GM23338 (cell line): ENCODE results near the gene PDE4D. TPM values are rescaled to one million over a fixed set of nuclear protein-coding genes. Genes with fewer than 3 reads are reported as not detected.

Experiments used
- ATAC-seq: fragments of 200-7000 bp; cut with Tn5 transposase; 3 replicates; pipeline ENCODE4 v1.9.1; 2020
- DNase-seq: peaks from one replicate; pipeline ENCODE4 v3.0.0-alpha.2; 2015; ENCODE audit warnings: low spot score
- H2AFZ ChIP-seq: fragments of 200-600 bp; sonication (generic); 2 replicates; pipeline ENCODE4 v1.8.0; 2016; ENCODE audit warnings: antibody characterized with exemption, mild to moderate bottlenecking, moderate library complexity
- H3F3A ChIP-seq: fragments of 200-600 bp; sonication (generic); replicated peaks from 2 replicates; pipeline ENCODE4 v1.8.0; 2017; ENCODE audit warnings: antibody characterized with exemption, mixed run types, low read depth
- H3K27ac ChIP-seq: fragments of 200-600 bp; sonication (generic); 2 replicates; pipeline ENCODE4 v1.6.1; 2016; ENCODE audit warnings: low read depth
- H3K27me3 ChIP-seq: fragments of 200-600 bp; sonication (generic); 2 replicates; pipeline ENCODE4 v1.8.0; 2016; ENCODE audit warnings: mild to moderate bottlenecking, mixed run types, moderate library complexity; ENCODE audit not compliant: insufficient read depth
- H3K36me3 ChIP-seq: fragments of 200-600 bp; sonication (generic); 2 replicates; pipeline ENCODE4 v1.8.0; 2016; ENCODE audit warnings: mild to moderate bottlenecking; ENCODE audit not compliant: insufficient read depth
- H3K4me1 ChIP-seq: fragments of 200-600 bp; sonication (generic); 2 replicates; pipeline ENCODE4 v1.8.0; 2016; ENCODE audit warnings: mild to moderate bottlenecking, moderate library complexity; ENCODE audit not compliant: insufficient read depth
- H3K4me2 ChIP-seq: fragments of 200-600 bp; sonication (generic); 2 replicates; pipeline ENCODE4 v1.7.1; 2017; ENCODE audit warnings: mixed run types
- H3K4me3 ChIP-seq: fragments of 200-600 bp; sonication (generic); 2 replicates; pipeline ENCODE4 v1.6.1; 2016; ENCODE audit warnings: mixed run types
- H3K79me2 ChIP-seq: fragments of 200-600 bp; sonication (generic); replicated peaks from 2 replicates; pipeline ENCODE4 v1.8.0; 2017; ENCODE audit warnings: mild to moderate bottlenecking; ENCODE audit not compliant: insufficient read depth
- H3K9me2 ChIP-seq: fragments of 200-600 bp; sonication (generic); 2 replicates; pipeline ENCODE4 v1.8.0; 2017; ENCODE audit not compliant: insufficient read depth
- H4K20me1 ChIP-seq: fragments of 200-600 bp; sonication (generic); replicated peaks from 2 replicates; pipeline ENCODE4 v1.8.0; 2017; ENCODE audit warnings: mild to moderate bottlenecking; ENCODE audit not compliant: insufficient read depth
- H3K27ac Mint-ChIP-seq: 2 replicates; pipeline ENCODE4 v1.8.0; 2020; ENCODE audit warnings: inconsistent platforms, mild to moderate bottlenecking, moderate library complexity, mixed read lengths
- H3K27me3 Mint-ChIP-seq: 3 replicates; pipeline ENCODE4 v1.8.0; 2022; ENCODE audit warnings: low read depth, mild to moderate bottlenecking, moderate library complexity, mixed read lengths, inconsistent platforms; ENCODE audit not compliant: insufficient read depth, poor library complexity
- H3K36me3 Mint-ChIP-seq: 3 replicates; pipeline ENCODE4 v1.8.0; 2021; ENCODE audit warnings: low read depth, mild to moderate bottlenecking, inconsistent platforms, moderate library complexity, mixed read lengths
- H3K4me1 Mint-ChIP-seq: 3 replicates; pipeline ENCODE4 v1.8.0; 2020; ENCODE audit warnings: mild to moderate bottlenecking, inconsistent platforms, mixed read lengths
- H3K4me3 Mint-ChIP-seq: 3 replicates; pipeline ENCODE4 v1.8.0; 2021; ENCODE audit warnings: moderate library complexity, mild to moderate bottlenecking, inconsistent platforms, mixed read lengths
- H3K9me3 Mint-ChIP-seq: 3 replicates; pipeline ENCODE4 v1.8.0; 2020; ENCODE audit warnings: moderate library complexity, mild to moderate bottlenecking, inconsistent platforms, mixed read lengths
- CREB1 ChIP-seq: fragments of 250-450 bp; sonication (Bioruptor Pico); IDR thresholded peaks from 2 replicates; pipeline ENCODE4 v1.5.0; 2020; ENCODE audit warnings: low read depth, mild to moderate bottlenecking, moderate library complexity
- EZH2 ChIP-seq: fragments of 200-600 bp; sonication (generic); IDR thresholded peaks from one replicate; pipeline ENCODE4 v1.8.0; 2017; ENCODE audit warnings: antibody characterized with exemption, mild to moderate bottlenecking, low read depth; ENCODE audit not compliant: unreplicated experiment
- EZH2phosphoT487 ChIP-seq: fragments of 200-600 bp; sonication (generic); IDR thresholded peaks from one replicate; pipeline ENCODE4 v1.8.1; 2018; ENCODE audit warnings: antibody characterized with exemption; ENCODE audit not compliant: unreplicated experiment
- JUNB ChIP-seq: IDR thresholded peaks from one replicate; pipeline ENCODE4 v1.6.1; 2016; ENCODE audit warnings: antibody characterized with exemption; ENCODE audit not compliant: unreplicated experiment
- NANOG ChIP-seq: IDR thresholded peaks from 2 replicates; pipeline ENCODE4 v1.6.1; 2016; ENCODE audit warnings: antibody characterized with exemption, borderline replicate concordance
- POLR2AphosphoS5 ChIP-seq: IDR thresholded peaks from 2 replicates; pipeline ENCODE4 v1.6.1; 2016; ENCODE audit warnings: antibody characterized with exemption, low read depth
- REST ChIP-seq: IDR thresholded peaks from one replicate; pipeline ENCODE4 v1.6.1; 2018; ENCODE audit warnings: antibody characterized with exemption; ENCODE audit not compliant: unreplicated experiment
- STAT1 ChIP-seq: IDR thresholded peaks from one replicate; pipeline ENCODE4 v1.6.1; 2016; ENCODE audit warnings: antibody characterized with exemption; ENCODE audit not compliant: unreplicated experiment
- ZNF331 ChIP-seq: fragments of 250-450 bp; sonication (Bioruptor Pico); IDR thresholded peaks from 2 replicates; pipeline ENCODE4 v1.5.0; 2020; ENCODE audit warnings: low read depth, mild to moderate bottlenecking, moderate library complexity
- polyA plus RNA-seq: library from polyadenylated mRNA; unstranded; fragments of >200 nt; fragmentation: Nextera tagmentation; extraction: Ambion mirVana; gene quantifications from 2 replicates; pipeline ENCODE4 v1.2.1, GENCODE V29; 2016
- total RNA-seq: library from RNA; depleted of rRNA; stranded (reverse); fragments of >200 nt; shearing (Covaris generic); gene quantifications from 2 replicates; pipeline ENCODE4 v1.2.3, GENCODE V29; 2014
- TF ChIP-seq, protein P1 (sequence below), 2 experiments: fragments of 200-600 bp in 1 of 2; sonication (generic) in 1 of 2; conservative IDR thresholded peaks; 2 replicates each; pipeline versions ENCODE4 v1.5.1 to v1.6.1; 2016 to 2017; ENCODE audit warnings: antibody characterized with exemption in 2 of 2, low read depth in 2 of 2, mild to moderate bottlenecking in 2 of 2, moderate library complexity in 1 of 2
- TF ChIP-seq, protein P2 (sequence below): fragments of 250-450 bp; sonication (Bioruptor Pico); IDR thresholded peaks from 2 replicates; pipeline ENCODE4 v1.5.0; 2020; ENCODE audit warnings: mild to moderate bottlenecking, moderate library complexity

Gene PDE4D
- total and polyA plus RNA-seq, 2 experiments from 2014 or later, result 2.1 to 4.7 TPM

GRCh38 chr5:59143926-59144333 lies 749.6 kb downstream of the PDE4D start:
- Histone ChIP-seq H2AFZ (no peak overlapping the region), H3K27ac (no peak overlapping the region), H3F3A (no peaks in the 10 kb centered on the region), H3K4me1 (no peaks in the 10 kb centered on the region), H3K36me3 (no peaks in the 10 kb centered on the region), H3K4me3 (no peak overlapping the region), H3K27me3 (no peaks in the 10 kb centered on the region), H3K9me2 (no peaks in the 10 kb centered on the region; the same call in 1 of the 2 replicates), H3K79me2 (no peaks in the 10 kb centered on the region), H4K20me1 (no peaks in the 10 kb centered on the region), H3K4me2 (no peak overlapping the region)
- no peak for DNase-seq
- no peak for TF ChIP-seq EZH2
- TF ChIP-seq, protein P1, sequence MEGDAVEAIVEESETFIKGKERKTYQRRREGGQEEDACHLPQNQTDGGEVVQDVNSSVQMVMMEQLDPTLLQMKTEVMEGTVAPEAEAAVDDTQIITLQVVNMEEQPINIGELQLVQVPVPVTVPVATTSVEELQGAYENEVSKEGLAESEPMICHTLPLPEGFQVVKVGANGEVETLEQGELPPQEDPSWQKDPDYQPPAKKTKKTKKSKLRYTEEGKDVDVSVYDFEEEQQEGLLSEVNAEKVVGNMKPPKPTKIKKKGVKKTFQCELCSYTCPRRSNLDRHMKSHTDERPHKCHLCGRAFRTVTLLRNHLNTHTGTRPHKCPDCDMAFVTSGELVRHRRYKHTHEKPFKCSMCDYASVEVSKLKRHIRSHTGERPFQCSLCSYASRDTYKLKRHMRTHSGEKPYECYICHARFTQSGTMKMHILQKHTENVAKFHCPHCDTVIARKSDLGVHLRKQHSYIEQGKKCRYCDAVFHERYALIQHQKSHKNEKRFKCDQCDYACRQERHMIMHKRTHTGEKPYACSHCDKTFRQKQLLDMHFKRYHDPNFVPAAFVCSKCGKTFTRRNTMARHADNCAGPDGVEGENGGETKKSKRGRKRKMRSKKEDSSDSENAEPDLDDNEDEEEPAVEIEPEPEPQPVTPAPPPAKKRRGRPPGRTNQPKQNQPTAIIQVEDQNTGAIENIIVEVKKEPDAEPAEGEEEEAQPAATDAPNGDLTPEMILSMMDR (conservative IDR thresholded peaks at IDR 0.05; ENCODE audit: low read depth in 2 of 2), result no peak
- Mint-ChIP-seq H3K27me3 (no peaks in the 10 kb centered on the region), H3K4me1 (no peaks in the 10 kb centered on the region), H3K27ac (no peak overlapping the region), H3K4me3 (no peak overlapping the region), H3K9me3 (peaks cover 2% of the 10 kb centered on the region; the same call in 1 of the 3 replicates), H3K36me3 (no peaks in the 10 kb centered on the region)
- no peak for ATAC-seq

- Mint-ChIP-seq H3K27ac (no peak overlapping the region), H3K9me3 (peaks cover 2% of the 10 kb centered on the region; the same call in 1 of the 3 replicates), H3K4me1 (no peaks in the 10 kb centered on the region), H3K36me3 (no peaks in the 10 kb centered on the region), H3K27me3 (no peaks in the 10 kb centered on the region), H3K4me3 (no peak overlapping the region)
- H3K4me3 ChIP-seq, result no peak overlapping the region
- no peaks in the 10 kb centered on the region for H3K79me2 ChIP-seq
- no peak overlapping the region for H2AFZ ChIP-seq
- no peak for DNase-seq
- H3F3A ChIP-seq, result no peaks in the 10 kb centered on the region
- no peaks in the 10 kb centered on the region for H4K20me1 ChIP-seq
- H3K4me1 ChIP-seq, result no peaks in the 10 kb centered on the region
- ATAC-seq, result no peak
- no peak overlapping the region for H3K27ac ChIP-seq
- H3K27me3 ChIP-seq, result no peaks in the 10 kb centered on the region
- H3K36me3 ChIP-seq, result no peaks in the 10 kb centered on the region
- no peak overlapping the region for H3K4me2 ChIP-seq
- H3K9me2 ChIP-seq, result no peaks in the 10 kb centered on the region; the same call in 1 of the 2 replicates
- no peak for TF ChIP-seq ZNF331 (CRISPR knock-in tag)
- no peak for TF ChIP-seq STAT1
- no peak for TF ChIP-seq NANOG
- no peak for TF ChIP-seq CREB1
- TF ChIP-seq, protein P2, sequence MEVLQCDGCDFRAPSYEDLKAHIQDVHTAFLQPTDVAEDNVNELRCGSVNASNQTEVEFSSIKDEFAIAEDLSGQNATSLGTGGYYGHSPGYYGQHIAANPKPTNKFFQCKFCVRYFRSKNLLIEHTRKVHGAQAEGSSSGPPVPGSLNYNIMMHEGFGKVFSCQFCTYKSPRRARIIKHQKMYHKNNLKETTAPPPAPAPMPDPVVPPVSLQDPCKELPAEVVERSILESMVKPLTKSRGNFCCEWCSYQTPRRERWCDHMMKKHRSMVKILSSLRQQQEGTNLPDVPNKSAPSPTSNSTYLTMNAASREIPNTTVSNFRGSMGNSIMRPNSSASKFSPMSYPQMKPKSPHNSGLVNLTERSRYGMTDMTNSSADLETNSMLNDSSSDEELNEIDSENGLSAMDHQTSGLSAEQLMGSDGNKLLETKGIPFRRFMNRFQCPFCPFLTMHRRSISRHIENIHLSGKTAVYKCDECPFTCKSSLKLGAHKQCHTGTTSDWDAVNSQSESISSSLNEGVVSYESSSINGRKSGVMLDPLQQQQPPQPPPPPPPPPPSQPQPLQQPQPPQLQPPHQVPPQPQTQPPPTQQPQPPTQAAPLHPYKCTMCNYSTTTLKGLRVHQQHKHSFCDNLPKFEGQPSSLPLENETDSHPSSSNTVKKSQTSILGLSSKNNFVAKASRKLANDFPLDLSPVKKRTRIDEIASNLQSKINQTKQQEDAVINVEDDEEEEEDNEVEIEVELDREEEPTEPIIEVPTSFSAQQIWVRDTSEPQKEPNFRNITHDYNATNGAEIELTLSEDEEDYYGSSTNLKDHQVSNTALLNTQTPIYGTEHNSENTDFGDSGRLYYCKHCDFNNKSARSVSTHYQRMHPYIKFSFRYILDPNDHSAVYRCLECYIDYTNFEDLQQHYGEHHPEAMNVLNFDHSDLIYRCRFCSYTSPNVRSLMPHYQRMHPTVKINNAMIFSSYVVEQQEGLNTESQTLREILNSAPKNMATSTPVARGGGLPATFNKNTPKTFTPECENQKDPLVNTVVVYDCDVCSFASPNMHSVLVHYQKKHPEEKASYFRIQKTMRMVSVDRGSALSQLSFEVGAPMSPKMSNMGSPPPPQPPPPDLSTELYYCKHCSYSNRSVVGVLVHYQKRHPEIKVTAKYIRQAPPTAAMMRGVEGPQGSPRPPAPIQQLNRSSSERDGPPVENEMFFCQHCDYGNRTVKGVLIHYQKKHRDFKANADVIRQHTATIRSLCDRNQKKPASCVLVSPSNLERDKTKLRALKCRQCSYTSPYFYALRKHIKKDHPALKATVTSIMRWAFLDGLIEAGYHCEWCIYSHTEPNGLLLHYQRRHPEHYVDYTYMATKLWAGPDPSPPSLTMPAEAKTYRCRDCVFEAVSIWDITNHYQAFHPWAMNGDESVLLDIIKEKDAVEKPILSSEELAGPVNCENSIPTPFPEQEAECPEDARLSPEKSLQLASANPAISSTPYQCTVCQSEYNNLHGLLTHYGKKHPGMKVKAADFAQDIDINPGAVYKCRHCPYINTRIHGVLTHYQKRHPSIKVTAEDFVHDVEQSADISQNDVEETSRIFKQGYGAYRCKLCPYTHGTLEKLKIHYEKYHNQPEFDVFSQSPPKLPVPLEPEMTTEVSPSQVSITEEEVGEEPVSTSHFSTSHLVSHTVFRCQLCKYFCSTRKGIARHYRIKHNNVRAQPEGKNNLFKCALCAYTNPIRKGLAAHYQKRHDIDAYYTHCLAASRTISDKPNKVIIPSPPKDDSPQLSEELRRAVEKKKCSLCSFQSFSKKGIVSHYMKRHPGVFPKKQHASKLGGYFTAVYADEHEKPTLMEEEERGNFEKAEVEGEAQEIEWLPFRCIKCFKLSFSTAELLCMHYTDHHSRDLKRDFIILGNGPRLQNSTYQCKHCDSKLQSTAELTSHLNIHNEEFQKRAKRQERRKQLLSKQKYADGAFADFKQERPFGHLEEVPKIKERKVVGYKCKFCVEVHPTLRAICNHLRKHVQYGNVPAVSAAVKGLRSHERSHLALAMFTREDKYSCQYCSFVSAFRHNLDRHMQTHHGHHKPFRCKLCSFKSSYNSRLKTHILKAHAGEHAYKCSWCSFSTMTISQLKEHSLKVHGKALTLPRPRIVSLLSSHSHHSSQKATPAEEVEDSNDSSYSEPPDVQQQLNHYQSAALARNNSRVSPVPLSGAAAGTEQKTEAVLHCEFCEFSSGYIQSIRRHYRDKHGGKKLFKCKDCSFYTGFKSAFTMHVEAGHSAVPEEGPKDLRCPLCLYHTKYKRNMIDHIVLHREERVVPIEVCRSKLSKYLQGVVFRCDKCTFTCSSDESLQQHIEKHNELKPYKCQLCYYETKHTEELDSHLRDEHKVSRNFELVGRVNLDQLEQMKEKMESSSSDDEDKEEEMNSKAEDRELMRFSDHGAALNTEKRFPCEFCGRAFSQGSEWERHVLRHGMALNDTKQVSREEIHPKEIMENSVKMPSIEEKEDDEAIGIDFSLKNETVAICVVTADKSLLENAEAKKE (CRISPR knock-in tag), result no peak
- TF ChIP-seq JUNB, result no peak
- no peak for TF ChIP-seq POLR2AphosphoS5
- TF ChIP-seq EZH2, result no peak
- no peak for TF ChIP-seq REST
- TF ChIP-seq EZH2phosphoT487, result no peak
These were observed 750.6 kb downstream of the PDE4D start for GRCh38 chr5:59142927-59143326.
